H1 (cell line): ENCODE measurements around the gene RANBP9. TPM values are rescaled to one million over a fixed set of nuclear protein-coding genes. Genes with fewer than 3 reads are reported as not detected.

Experiments
- CTCF ChIA-PET: fragments of 300-600 bp; sonication (Branson Sonifier 250); formaldehyde crosslinking; loops from one replicate; lab custom pipeline; 2021; ENCODE audit not compliant: partially characterized antibody; lab: Charles Lee
- POLR2A ChIA-PET: fragments of 300-600 bp; sonication (Branson Sonifier 250); formaldehyde crosslinking; loops from one replicate; lab custom pipeline; 2021; ENCODE audit warnings: inconsistent platforms; ENCODE audit not compliant: partially characterized antibody; lab: Charles Lee
- DNase-seq, 2 experiments: peaks; one replicate each; pipeline versions ENCODE4 v3.0.0 to v3.0.0-alpha.2; 2010 to 2022; ENCODE audit warnings: low spot score in 2 of 2, low read depth in 1 of 2, mixed read lengths in 1 of 2
- FAIRE-seq: peaks from 2 replicates; lab custom pipeline; 2011; peaks lifted over from hg19 to GRCh38; lab: Jason Lieb, UNC
- H2AFZ ChIP-seq: 2 replicates; pipeline ENCODE4 v1.8.1; 2012; ENCODE audit warnings: low read length, inconsistent platforms
- H2AK5ac ChIP-seq: 2 replicates; pipeline ENCODE4 v1.6.1; 2013; ENCODE audit warnings: low read depth, low read length
- H2BK120ac ChIP-seq: replicated peaks from 2 replicates; pipeline ENCODE3; 2013; ENCODE audit warnings: low read depth, low read length, inconsistent platforms
- H2BK12ac ChIP-seq: 2 replicates; pipeline ENCODE4 v1.6.1; 2013; ENCODE audit warnings: low read depth, low read length
- H2BK15ac ChIP-seq: 2 replicates; pipeline ENCODE4 v1.6.1; 2013; ENCODE audit warnings: low read length
- H2BK20ac ChIP-seq: 2 replicates; pipeline ENCODE4 v1.6.1; 2013; ENCODE audit warnings: low read length
- H2BK5ac ChIP-seq: 2 replicates; pipeline ENCODE4 v1.6.1; 2013; ENCODE audit warnings: low read depth, low read length
- H3K14ac ChIP-seq: 2 replicates; pipeline ENCODE4 v1.6.1; 2013; ENCODE audit warnings: inconsistent platforms; ENCODE audit not compliant: insufficient read length
- H3K18ac ChIP-seq: 2 replicates; pipeline ENCODE4 v1.6.1; 2013; ENCODE audit warnings: low read length; ENCODE audit errors: extremely low read depth
- H3K23ac ChIP-seq: 2 replicates; pipeline ENCODE4 v1.6.1; 2013; ENCODE audit warnings: inconsistent platforms; ENCODE audit not compliant: insufficient read length
- H3K23me2 ChIP-seq: 2 replicates; pipeline ENCODE4 v1.6.1; 2013; ENCODE audit warnings: low read depth, low read length
- H3K27ac ChIP-seq: 2 replicates; pipeline ENCODE4 v1.6.1; 2011; ENCODE audit warnings: low read depth, low read length, inconsistent platforms
- H3K27me3 ChIP-seq, 4 experiments: replicated peaks in 1 of 4; 1 replicate in 1 of 4; 2 replicates in 3 of 4; pipeline versions ENCODE4 v1.6.1 to v1.8.1; 2011 to 2013; ENCODE audit warnings: low read length in 3 of 4, mild to moderate bottlenecking in 3 of 4, inconsistent platforms in 2 of 4, mixed read lengths in 2 of 4, moderate library complexity in 1 of 4; ENCODE audit not compliant: control insufficient read depth in 3 of 4, insufficient read depth in 3 of 4; ENCODE audit errors: extremely low read depth in 1 of 4
- H3K36me3 ChIP-seq, 4 experiments: 2 replicates each; pipeline versions ENCODE4 v1.6.1 to v1.8.1; 2011 to 2013; ENCODE audit warnings: mild to moderate bottlenecking in 4 of 4, low read length in 3 of 4, moderate library complexity in 2 of 4, control low read depth in 1 of 4, inconsistent platforms in 1 of 4; ENCODE audit not compliant: insufficient read depth in 4 of 4, control insufficient read depth in 2 of 4
- H3K4ac ChIP-seq: replicated peaks from 2 replicates; pipeline ENCODE3; 2013; ENCODE audit warnings: low read length, low read depth, mixed read lengths, inconsistent platforms; ENCODE audit not compliant: insufficient read length
- H3K4me1 ChIP-seq, 4 experiments: replicated peaks in 1 of 4; 1 replicate in 1 of 4; 2 replicates in 3 of 4; pipeline versions ENCODE4 v1.6.1 to v1.8.1; 2011 to 2013; ENCODE audit warnings: low read length in 3 of 4, inconsistent platforms in 2 of 4, mixed read lengths in 1 of 4; ENCODE audit not compliant: insufficient read depth in 4 of 4, control insufficient read depth in 3 of 4
- H3K4me2 ChIP-seq, 2 experiments: 2 replicates each; pipeline versions ENCODE4 v1.6.1 to v1.8.1; 2011 to 2013; ENCODE audit warnings: low read depth in 2 of 2, low read length in 2 of 2, control low read depth in 1 of 2, inconsistent platforms in 1 of 2, mild to moderate bottlenecking in 1 of 2; ENCODE audit not compliant: insufficient read depth in 1 of 2
- H3K4me3 ChIP-seq, 4 experiments: fragments of 200-600, 300-600 bp in 1 of 4; sonication (generic), shearing (Covaris generic), sonication (Bioruptor Twin) in 1 of 4; 2 replicates each; pipeline versions ENCODE4 v1.5.1 to v1.8.1; 2011 to 2016; ENCODE audit warnings: low read length in 4 of 4, low read depth in 3 of 4, control low read depth in 2 of 4, inconsistent platforms in 2 of 4, mild to moderate bottlenecking in 2 of 4, mixed read lengths in 1 of 4, moderate library complexity in 1 of 4; ENCODE audit not compliant: insufficient read depth in 2 of 4; ENCODE audit errors: extremely low read depth in 1 of 4
- H3K56ac ChIP-seq: replicated peaks from 2 replicates; pipeline ENCODE3; 2013; ENCODE audit warnings: low read depth, mild to moderate bottlenecking, mixed read lengths, low read length, inconsistent platforms; ENCODE audit not compliant: insufficient read length
- H3K79me1 ChIP-seq: 2 replicates; pipeline ENCODE4 v1.6.1; 2013; ENCODE audit warnings: low read depth, low read length, control low read depth
- H3K79me2 ChIP-seq, 2 experiments: 2 replicates each; pipeline versions ENCODE4 v1.6.1 to v1.8.1; 2012 to 2013; ENCODE audit warnings: low read length in 2 of 2, mild to moderate bottlenecking in 2 of 2, inconsistent platforms in 1 of 2; ENCODE audit not compliant: insufficient read depth in 2 of 2, control insufficient read depth in 1 of 2
- H3K9ac ChIP-seq, 4 experiments: replicated peaks in 1 of 4; 1 replicate in 1 of 4; 2 replicates in 3 of 4; pipeline versions ENCODE4 v1.6.1 to v1.8.1; 2011 to 2013; ENCODE audit warnings: low read depth in 3 of 4, low read length in 3 of 4, control low read depth in 2 of 4, mild to moderate bottlenecking in 2 of 4, moderate library complexity in 2 of 4, inconsistent platforms in 1 of 4; ENCODE audit errors: extremely low read depth in 1 of 4
- H3K9me3 ChIP-seq, 2 experiments: 2 replicates each; pipeline versions ENCODE4 v1.6.1 to v1.8.1; 2012 to 2013; ENCODE audit warnings: mild to moderate bottlenecking in 2 of 2, moderate library complexity in 2 of 2, control low read depth in 1 of 2, inconsistent platforms in 1 of 2, low read depth in 1 of 2, low read length in 1 of 2, mixed read lengths in 1 of 2; ENCODE audit not compliant: insufficient read depth in 2 of 2
- H4K20me1 ChIP-seq, 2 experiments: replicated peaks in 1 of 2; 2 replicates each; pipeline versions ENCODE3 to v1.8.1; 2011 to 2013; ENCODE audit warnings: inconsistent platforms in 2 of 2, low read length in 2 of 2, mild to moderate bottlenecking in 1 of 2; ENCODE audit not compliant: insufficient read depth in 2 of 2, control insufficient read depth in 1 of 2
- H4K5ac ChIP-seq: 2 replicates; pipeline ENCODE4 v1.6.1; 2013; ENCODE audit warnings: low read length, low read depth, mixed read lengths, inconsistent platforms; ENCODE audit not compliant: insufficient read length
- H4K8ac ChIP-seq: 2 replicates; pipeline ENCODE4 v1.8.0; 2013; ENCODE audit warnings: mild to moderate bottlenecking, moderate library complexity, low read length, inconsistent platforms; ENCODE audit not compliant: insufficient read depth; ENCODE audit errors: extremely low read depth
- H4K91ac ChIP-seq: replicated peaks from 2 replicates; pipeline ENCODE3; 2013; ENCODE audit warnings: low read length, mixed read lengths, inconsistent platforms; ENCODE audit not compliant: insufficient read length
- EGR1 ChIP-seq: IDR thresholded peaks from 2 replicates; pipeline ENCODE4 v1.6.1; 2011; ENCODE audit warnings: low read depth, low read length, borderline replicate concordance
- GTF2F1 ChIP-seq: IDR thresholded peaks from 2 replicates; pipeline ENCODE4 v1.6.1; 2012; ENCODE audit warnings: low read depth, low read length, improper control_type of control experiment, borderline replicate concordance
- TAF1 ChIP-seq: IDR thresholded peaks from 2 replicates; pipeline ENCODE4 v1.6.1; 2011; ENCODE audit warnings: mild to moderate bottlenecking, low read depth, low read length
- WGBS, 2 experiments: shearing (Covaris generic) in 1 of 2; methylation state at CpG; one replicate each; pipeline versions ENCODE4 v1.1.6 to v1.1.7; 2013 to 2015; ENCODE audit warnings: low lambda C conversion rate in 2 of 2, mixed read lengths in 2 of 2, inconsistent platforms in 1 of 2, low coverage in 1 of 2, missing lambda C conversion rate in 1 of 2; ENCODE audit not compliant: insufficient replicate concordance in 2 of 2, insufficient coverage in 1 of 2, insufficient read length in 1 of 2; ENCODE audit errors: extremely low coverage in 1 of 2, missing lambda C conversion rate in 1 of 2; 5-methylcytosine and 5-hydroxymethylcytosine counted together
- polyA plus RNA-seq, 7 experiments: library from polyadenylated mRNA; depleted of rRNA in 3 of 7; stranded (reverse) in 5 of 7; unstranded in 2 of 7; fragments of >200 nt in 5 of 7; fragments of 200-250 nt in 2 of 7; gene quantifications; 1 replicate in 5 of 7; 2 replicates in 1 of 7; 4 replicates in 1 of 7; pipeline versions ENCODE4 v1.2.1 to v1.2.3, GENCODE V29; 2011 to 2013; ENCODE audit warnings: missing spikeins in 2 of 7, mixed read lengths in 2 of 7
- total RNA-seq: library from RNA; stranded (reverse); fragmentation: NEBNext Ultra II Directional; extraction: Animal tissue kit (Norgen Biotek cat#: 25700); gene quantifications from 2 replicates; pipeline ENCODE4 v1.2.1, GENCODE V29; 2021

RANBP9 gene
- total and polyA plus RNA-seq, 2 of the 8 experiments (the other 6 are each of a cell fraction or from before 2014, with no cell fraction given): 13.0 to 36.7 TPM

DNA sequence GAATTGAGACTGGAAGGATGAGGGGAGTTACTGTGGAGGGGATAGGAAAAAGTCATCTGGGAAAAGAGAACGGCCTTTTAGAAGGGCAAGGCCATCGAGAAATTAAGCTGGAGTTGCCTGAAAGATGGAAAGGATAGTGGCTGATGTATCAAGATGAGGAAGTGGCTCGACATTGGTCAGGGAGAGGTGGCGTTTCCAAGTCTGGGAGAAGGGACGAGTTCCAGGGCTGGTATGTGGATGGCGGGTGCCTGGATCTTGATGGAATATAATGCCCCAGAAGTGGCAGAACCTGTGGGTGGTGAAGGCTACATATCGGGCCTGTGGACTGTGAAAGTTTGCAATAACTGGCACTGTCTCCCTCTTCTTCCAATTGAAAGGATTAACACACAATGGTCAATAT, 139.4 kb downstream of the RANBP9 start:
- Histone ChIP-seq H3K14ac (no peak overlapping the region), H3K4ac (no peak overlapping the region), H2BK5ac (no peak overlapping the region), H3K79me2 (peaks cover 0 to 19% of the 10 kb centered on the region in 2 experiments; a peak in 2 of 4 replicates), H4K8ac (no peak overlapping the region), H3K9ac (no peak overlapping the region), H3K23ac (no peak overlapping the region), H2BK120ac (no peak overlapping the region), H3K23me2 (peaks cover 5% of the 10 kb centered on the region), H3K9me3 (no peaks in the 10 kb centered on the region), H3K4me2 (no peak overlapping the region), H3K4me3 (no peak overlapping the region), H3K79me1 (no peaks in the 10 kb centered on the region), H2BK20ac (no peak overlapping the region), H2AK5ac (no peak overlapping the region), H2BK15ac (no peak overlapping the region), H4K5ac (no peak overlapping the region), H3K36me3 (no peaks in the 10 kb centered on the region), H2BK12ac (no peak overlapping the region), H3K56ac (no peak overlapping the region), H2AFZ (no peak overlapping the region), H3K4me1 (peaks cover 2 to 6% (median 5%) of the 10 kb centered on the region in 4 experiments; a peak in 6 of 7 replicates), H3K27me3 (no peaks in the 10 kb centered on the region), H3K27ac (no peak overlapping the region), H4K20me1 (no peaks in the 10 kb centered on the region), H3K18ac (no peak overlapping the region), H4K91ac (no peak overlapping the region)
- POLR2A ChIA-PET: interaction anchor here (1.6 to 5.1 kb wide), 4 partner anchors 10 to 243 kb away, joined by 3 to 29 read pairs (median 6); partner anchors contain the start of genes GFOD1 and TBC1D7
- 92% methylated on average over 7 of the region's 7 CpGs; no CpG with 5 or more reads in 1 of the 2 experiments for WGBS, 2 experiments
- DNase-seq: no peak
- no peak for FAIRE-seq
- CTCF ChIA-PET: interaction anchor here (1.3 to 3.9 kb wide), 6 partner anchors 10 to 208 kb away, joined by 3 to 24 read pairs (median 4); no protein-coding TSS in a partner anchor
- TF ChIP-seq GTF2F1: no peak
- no peak for TF ChIP-seq EGR1
- no peak for TF ChIP-seq TAF1
